B cell (primary cell): ENCODE measurements around the gene IL23A. TPM values are rescaled to one million over a fixed set of nuclear protein-coding genes. Genes with fewer than 3 reads are reported as not detected.

Experiments
- ATAC-seq: fragments of 200-7000 bp; cut with Tn5 transposase; one replicate; pipeline ENCODE4 v1.10.0; 2021; ENCODE audit warnings: low read depth, mild to moderate bottlenecking, moderate number of reproducible peaks, moderate library complexity
- CTCF ChIA-PET: fragments of 350-600 bp; sonication (Branson Sonifier 250); formaldehyde crosslinking; loops from one replicate; lab custom pipeline; 2021; ENCODE audit warnings: antibody characterized with exemption, inconsistent platforms; lab: Charles Lee
- POLR2A ChIA-PET: fragments of 350-600 bp; sonication (Branson Sonifier 250); formaldehyde crosslinking; loops from one replicate; lab custom pipeline; 2021; ENCODE audit warnings: antibody characterized with exemption; lab: Charles Lee
- DNase-seq: peaks from one replicate; pipeline ENCODE4 v3.0.0; 2013
- H2AFZ ChIP-seq: 2 replicates; pipeline ENCODE4 v1.6.1; 2012; ENCODE audit warnings: mild to moderate bottlenecking, low read depth, low read length; ENCODE audit not compliant: insufficient read depth, poor library complexity, severe bottlenecking
- H3K27ac ChIP-seq, 2 donors: 1 replicate in 1 of 2; 2 replicates in 1 of 2; pipeline ENCODE4 v1.5.1; 2012 to 2013; ENCODE audit warnings: low read length in 2 of 2, mild to moderate bottlenecking in 2 of 2, moderate library complexity in 1 of 2
- H3K27me3 ChIP-seq, 4 experiments: fragments of 200-600 bp in 1 of 4; sonication (generic) in 1 of 4; replicated peaks in 1 of 4; 1 replicate in 2 of 4; 2 replicates in 2 of 4; pipeline versions ENCODE4 v1.6.1 to v1.7.0; 2013 to 2016; ENCODE audit warnings: low read length in 3 of 4, mild to moderate bottlenecking in 2 of 4, mixed read lengths in 1 of 4, moderate library complexity in 1 of 4; ENCODE audit not compliant: insufficient read depth in 4 of 4, control insufficient read depth in 3 of 4; ENCODE audit errors: control extremely low read depth in 1 of 4
- H3K36me3 ChIP-seq, 2 experiments: replicated peaks in 1 of 2; 1 replicate in 1 of 2; 2 replicates in 1 of 2; pipeline versions ENCODE4 v1.6.1 to v1.7.1; 2013; ENCODE audit warnings: low read length in 1 of 2; ENCODE audit not compliant: insufficient read depth in 2 of 2, control insufficient read depth in 1 of 2; ENCODE audit errors: control extremely low read depth in 1 of 2, extremely low read depth in 1 of 2
- H3K4me1 ChIP-seq, 2 donors: fragments of 200-600 bp in 1 of 2; sonication (generic) in 1 of 2; 1 replicate in 1 of 2; 2 replicates in 1 of 2; pipeline versions ENCODE4 v1.5.1 to v1.6.1; 2013 to 2017; ENCODE audit warnings: low read length in 2 of 2; ENCODE audit not compliant: control insufficient read depth in 2 of 2, insufficient read depth in 2 of 2
- H3K4me2 ChIP-seq: replicated peaks from 2 replicates; pipeline ENCODE3; 2012; ENCODE audit warnings: mild to moderate bottlenecking, low read depth, low read length; ENCODE audit not compliant: poor library complexity, severe bottlenecking
- H3K4me3 ChIP-seq, 5 experiments: fragments of 200-600 bp in 1 of 5; sonication (generic) in 1 of 5; 1 replicate in 3 of 5; 2 replicates in 2 of 5; pipeline versions ENCODE4 v1.5.1 to v1.7.0; 2011 to 2016; ENCODE audit warnings: low read length in 4 of 5, mild to moderate bottlenecking in 4 of 5, low read depth in 2 of 5, control low read depth in 1 of 5, moderate library complexity in 1 of 5; ENCODE audit not compliant: insufficient read depth in 1 of 5; ENCODE audit errors: control extremely low read depth in 1 of 5, extremely low read depth in 1 of 5
- H3K79me2 ChIP-seq: fragments of 200-600 bp; sonication (generic); one replicate; pipeline ENCODE4 v1.6.0; 2016; ENCODE audit warnings: low read length; ENCODE audit not compliant: control insufficient read depth, insufficient read depth
- H3K9ac ChIP-seq: fragments of 200-600 bp; sonication (generic); 2 replicates; pipeline ENCODE4 v1.6.1; 2017; ENCODE audit warnings: mild to moderate bottlenecking, low read length, moderate library complexity
- H3K9me3 ChIP-seq, 3 donors: one replicate each; pipeline versions ENCODE4 v1.6.1 to v1.7.1; 2013; ENCODE audit warnings: low read length in 2 of 3; ENCODE audit not compliant: control insufficient read depth in 2 of 3, insufficient read depth in 1 of 3; ENCODE audit errors: control extremely low read depth in 1 of 3
- H4K20me1 ChIP-seq: 2 replicates; pipeline ENCODE4 v1.6.0; 2012; ENCODE audit warnings: mild to moderate bottlenecking, low read length; ENCODE audit not compliant: insufficient read depth, control insufficient read depth, poor library complexity, severe bottlenecking
- H3K27ac Mint-ChIP-seq: one replicate; pipeline ENCODE4 v1.8.0; 2021; ENCODE audit warnings: mixed read lengths
- H3K27me3 Mint-ChIP-seq: one replicate; pipeline ENCODE4 v1.8.0; 2021; ENCODE audit warnings: mixed read lengths
- H3K4me1 Mint-ChIP-seq: one replicate; pipeline ENCODE4 v1.8.0; 2021; ENCODE audit warnings: mixed read lengths
- H3K4me3 Mint-ChIP-seq: one replicate; pipeline ENCODE4 v1.8.0; 2021; ENCODE audit warnings: mixed read lengths
- H3K9me3 Mint-ChIP-seq: one replicate; pipeline ENCODE4 v1.8.0; 2022; ENCODE audit warnings: mixed read lengths; ENCODE audit not compliant: insufficient read depth
- CTCF ChIP-seq: fragments of 200-600 bp; IDR thresholded peaks from one replicate; pipeline ENCODE4 v1.8.0; 2022; ENCODE audit warnings: antibody characterized with exemption, mild to moderate bottlenecking
- EZH2 ChIP-seq: IDR thresholded peaks from 2 replicates; pipeline ENCODE4 v1.6.1; 2012; ENCODE audit warnings: borderline replicate concordance, low read depth, mild to moderate bottlenecking, moderate library complexity, low read length; ENCODE audit not compliant: insufficient read depth, poor library complexity, severe bottlenecking
- WGBS: methylation state at CpG from one replicate; pipeline ENCODE4 v1.1.5; 2013; ENCODE audit warnings: missing lambda C conversion rate; ENCODE audit not compliant: insufficient coverage; 5-methylcytosine and 5-hydroxymethylcytosine counted together
- intact Hi-C: fragments of 100-400 bp; cut with micrococcal nuclease; formaldehyde crosslinking; loops from one replicate; pipeline ENCODE4 v1.10.0; 2022
- polyA plus RNA-seq: library from polyadenylated mRNA; depleted of rRNA; stranded (reverse); fragments of >200 nt; gene quantifications from 2 replicates; pipeline ENCODE4 v1.2.3, GENCODE V29; 2012
- total RNA-seq, 2 donors: library from RNA; stranded (reverse); fragments of 120-200 nt in 1 of 2; gene quantifications; 1 replicate in 1 of 2; 2 replicates in 1 of 2; pipeline versions ENCODE4 v1.2.3 to v1.2.4, GENCODE V29; 2013 to 2022

Gene IL23A
- total and polyA plus RNA-seq, 2 donors (not counting 1 experiment from before 2014, with no cell fraction given): 20.5 to 32.6 TPM

- Mint-ChIP-seq H3K27ac (no peak overlapping the region), H3K4me3 (no peak overlapping the region), H3K27me3 (no peaks in the 10 kb centered on the region), H3K9me3 (no peaks in the 10 kb centered on the region), H3K4me1 (peaks cover 2% of the 10 kb centered on the region)
- TF ChIP-seq CTCF: no peak
- TF ChIP-seq EZH2: no peak
- Histone ChIP-seq H3K4me1 (no peaks in the 10 kb centered on the region), H3K9ac (no peak overlapping the region), H3K27me3 (no peaks in the 10 kb centered on the region), H3K36me3 (no peaks in the 10 kb centered on the region), H3K9me3 (no peaks in the 10 kb centered on the region), H3K27ac (no peak overlapping the region), H3K4me2 (no peak overlapping the region), H3K79me2 (peaks cover 4% of the 10 kb centered on the region), H3K4me3 (no peak overlapping the region), H2AFZ (no peak overlapping the region), H4K20me1 (no peaks in the 10 kb centered on the region)
- CTCF ChIA-PET: interaction anchor here (1.8 kb wide), 1 partner anchor 9 kb away, joined by 7 read pairs; no protein-coding TSS in a partner anchor
- intact Hi-C loops: loop anchor here (10.0 kb wide), 1 partner anchor 268 kb away; the partner anchor contains the start of gene BAZ2A
- no peak for DNase-seq
- ATAC-seq: no peak
- WGBS: no CpG with 5 or more reads among the region's 3 CpGs
- POLR2A ChIA-PET: interaction anchor here (0.7 kb wide), 1 partner anchor 15 kb away, joined by 10 read pairs; no protein-coding TSS in a partner anchor
Observed at GRCh38 chr12:56366948-56367347, 28.3 kb downstream of the IL23A start.

GRCh38 chr12:56373515-56373914, 34.8 kb downstream of the IL23A start:
- Histone ChIP-seq H3K9me3 (peaks cover 0 to 9% (median 7%) of the 10 kb centered on the region in 3 donors), H3K79me2 (no peaks in the 10 kb centered on the region), H3K36me3 (no peaks in the 10 kb centered on the region), H3K4me3 (no peak overlapping the region), H3K9ac (no peak overlapping the region), H3K4me1 (peaks cover 49 to 53% of the 10 kb centered on the region in 2 donors), H4K20me1 (no peaks in the 10 kb centered on the region), H3K27me3 (no peaks in the 10 kb centered on the region), H3K27ac (peak overlapping the region; percentile 75 to 80), H2AFZ (peak overlapping the region; percentile 19), H3K4me2 (peak overlapping the region; percentile 72)
- intact Hi-C loops: no loop called here
- no peak for TF ChIP-seq CTCF
- no peak for TF ChIP-seq EZH2
- Mint-ChIP-seq H3K27me3 (no peaks in the 10 kb centered on the region), H3K4me3 (peak overlapping the region; percentile 29), H3K4me1 (peaks cover 47% of the 10 kb centered on the region), H3K9me3 (no peaks in the 10 kb centered on the region), H3K27ac (peak overlapping the region; percentile 81)
- ATAC-seq (no peak), DNase-seq (no peak)
- WGBS: no CpG with 5 or more reads among the region's 1 CpG
- ChIA-PET CTCF (interaction anchor here (0.7 to 1.3 kb wide), 4 partner anchors 10 to 440 kb away, joined by 3 read pairs; partner anchors contain the start of gene RAB5B), POLR2A (interaction anchor here (0.6 kb wide), 1 partner anchor 35 kb away, joined by 5 read pairs; the partner anchor contains the start of gene IL23A)
